Measurements from ENCODE around the gene L1TD1. TPM values are rescaled to one million over a fixed set of nuclear protein-coding genes. Genes with fewer than 3 reads are reported as not detected.
"Not testable (repeated sequence)": the region's sequence is repeated elsewhere in the genome, so short reads cannot be mapped to it uniquely, and the experiment has no call there.

L1TD1 gene
- total RNA-seq, 1 experiment from 2014 or later = 0.18 TPM

- no peaks in the 10 kb centered on the region for H3K4me1 ChIP-seq (ENCODE audit: control insufficient read depth, insufficient read depth, low read length)
- intact Hi-C loops (cut with micrococcal nuclease; ENCODE audit: unreplicated experiment) (no loop called here), in situ Hi-C loops (cut with HindIII; ENCODE audit: low pct_unique_long_range_greater_than_20kb, low sequenced_read_pairs) (no loop called here)
- ATAC-seq = no peak
- no peak overlapping the region for H3K4me3 ChIP-seq (ENCODE audit: low read depth in 2 of 2, low read length in 2 of 2)
- CTCF ChIA-PET = no interaction called here
- no TSS peak for BruUV-seq (replicated peaks)
- TF ChIP-seq SIN3A (IDR thresholded peaks at IDR 0.05; ENCODE audit: borderline replicate concordance, insufficient read depth, low read depth, low read length) = no peak
- TF ChIP-seq REST (IDR thresholded peaks at IDR 0.05; ENCODE audit: insufficient read depth in 1 of 2, low read depth in 2 of 2, low read length in 1 of 2) = no peak
- no peak for TF ChIP-seq TCF7L2 (IDR thresholded peaks at IDR 0.05; ENCODE audit: low read depth, low read length)
- TF ChIP-seq POLR2AphosphoS5 (IDR thresholded peaks at IDR 0.05; ENCODE audit: low read depth, low read length) = no peak
- TF ChIP-seq CTCF (IDR thresholded peaks at IDR 0.05) = no peak
- no peaks in the 10 kb centered on the region for H3K9me3 ChIP-seq (ENCODE audit: control insufficient read depth, insufficient read depth, low read depth, low read length)
- DNase-seq (ENCODE audit: low read depth, low spot score) = no peak
- no peak overlapping the region for H3K27ac ChIP-seq (ENCODE audit: low read length)
- no peaks in the 10 kb centered on the region for H3K36me3 ChIP-seq (ENCODE audit: control insufficient read depth, insufficient read depth, low read length)
- H3K27me3 ChIP-seq (ENCODE audit: control insufficient read depth, insufficient read depth, low read length) = no peaks in the 10 kb centered on the region
- POLR2A ChIA-PET = no interaction called here
These were observed 16.3 kb upstream of the L1TD1 start for GRCh38 chr1:62178372-62178771.

- CTCF ChIA-PET; POLR2A ChIA-PET; H3K36me3 ChIP-seq (ENCODE audit: control insufficient read depth, insufficient read depth, low read length): not testable (repeated sequence)
These were observed 14.6 kb upstream of the L1TD1 start for GRCh38 chr1:62180054-62180453.

GRCh38 chr1:62180639-62181038, 14.0 kb upstream of the L1TD1 start:
- POLR2A ChIA-PET = no interaction called here
- no peaks in the 10 kb centered on the region for H3K4me1 ChIP-seq (ENCODE audit: control insufficient read depth, insufficient read depth, low read length)
- H3K36me3 ChIP-seq (ENCODE audit: control insufficient read depth, insufficient read depth, low read length) = no peaks in the 10 kb centered on the region
- H3K27me3 ChIP-seq (ENCODE audit: control insufficient read depth, insufficient read depth, low read length) = no peaks in the 10 kb centered on the region
- CTCF ChIA-PET = no interaction called here
- in situ Hi-C loops (cut with HindIII; ENCODE audit: low pct_unique_long_range_greater_than_20kb, low sequenced_read_pairs) (no loop called here), intact Hi-C loops (cut with micrococcal nuclease; ENCODE audit: unreplicated experiment) (no loop called here)
- H3K9me3 ChIP-seq (ENCODE audit: control insufficient read depth, insufficient read depth, low read depth, low read length) = no peaks in the 10 kb centered on the region
- TF ChIP-seq CTCF (IDR thresholded peaks at IDR 0.05) (no peak), REST (IDR thresholded peaks at IDR 0.05; ENCODE audit: insufficient read depth in 1 of 2, low read depth in 2 of 2, low read length in 1 of 2) (no peak), POLR2AphosphoS5 (IDR thresholded peaks at IDR 0.05; ENCODE audit: low read depth, low read length) (no peak), TCF7L2 (IDR thresholded peaks at IDR 0.05; ENCODE audit: low read depth, low read length) (no peak), SIN3A (IDR thresholded peaks at IDR 0.05; ENCODE audit: borderline replicate concordance, insufficient read depth, low read depth, low read length) (no peak)
- DNase-seq (ENCODE audit: low read depth, low spot score) = no peak
- no peak for ATAC-seq
- no peak overlapping the region for H3K27ac ChIP-seq (ENCODE audit: low read length)
- no peak overlapping the region for H3K4me3 ChIP-seq (ENCODE audit: low read depth in 2 of 2, low read length in 2 of 2)
- no TSS peak for BruUV-seq (replicated peaks)

More at GRCh38 chr1:62180054-62180453, 14.6 kb upstream of the L1TD1 start:
- DNase-seq (ENCODE audit: low read depth, low spot score); ATAC-seq; in situ Hi-C loops (cut with HindIII; ENCODE audit: low pct_unique_long_range_greater_than_20kb, low sequenced_read_pairs); BruUV-seq (replicated peaks); H3K4me3 ChIP-seq (ENCODE audit: low read depth in 2 of 2, low read length in 2 of 2); H3K4me1 ChIP-seq (ENCODE audit: control insufficient read depth, insufficient read depth, low read length); intact Hi-C loops (cut with micrococcal nuclease; ENCODE audit: unreplicated experiment); H3K27me3 ChIP-seq (ENCODE audit: control insufficient read depth, insufficient read depth, low read length); H3K27ac ChIP-seq (ENCODE audit: low read length); H3K9me3 ChIP-seq (ENCODE audit: control insufficient read depth, insufficient read depth, low read depth, low read length): not testable (repeated sequence)

Data from Panc1 (cell line).